ENCODE data around the gene CYP24A1.

The CYP24A1 gene

DNA sequence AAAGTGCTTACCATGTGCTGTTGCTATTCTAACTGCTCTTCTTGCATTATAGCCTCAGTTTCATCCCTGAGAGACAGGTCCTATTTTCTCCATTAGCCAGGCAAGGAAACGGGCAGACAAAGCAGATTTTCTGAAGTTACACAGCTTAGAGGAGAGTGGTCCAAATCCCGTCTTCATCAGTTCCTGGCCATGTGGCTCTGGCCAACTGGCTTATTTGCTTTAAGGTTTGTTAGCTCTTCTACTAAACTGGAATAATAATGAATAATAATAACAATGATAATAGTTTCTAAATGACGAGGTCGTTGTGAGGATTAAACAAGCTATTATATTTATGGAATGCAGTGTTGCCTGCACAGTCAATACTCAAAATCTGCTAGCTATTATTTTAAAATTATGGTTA, 67.6 kb downstream of the CYP24A1 start:
- Histone ChIP-seq H3K27ac (ENCODE audit: insufficient read depth, low read length, poor library complexity, severe bottlenecking) (no peak overlapping the region), H3K36me3 (ENCODE audit: control insufficient read depth, insufficient read depth, low read length) (no peaks in the 10 kb centered on the region), H3K27me3 (replicated peaks; ENCODE audit: control insufficient read depth, insufficient read depth, low read length, poor library complexity, severe bottlenecking) (no peaks in the 10 kb centered on the region), H3K4me1 (ENCODE audit: control insufficient read depth, insufficient read depth, low read length, poor library complexity, severe bottlenecking) (no peaks in the 10 kb centered on the region), H3K4me3 (ENCODE audit: insufficient read depth, low read depth, low read length, poor library complexity, severe bottlenecking) (no peak overlapping the region), H3K9me3 (ENCODE audit: control insufficient read depth, low read length) (no peaks in the 10 kb centered on the region)
- DNase-seq = no peak

DNA sequence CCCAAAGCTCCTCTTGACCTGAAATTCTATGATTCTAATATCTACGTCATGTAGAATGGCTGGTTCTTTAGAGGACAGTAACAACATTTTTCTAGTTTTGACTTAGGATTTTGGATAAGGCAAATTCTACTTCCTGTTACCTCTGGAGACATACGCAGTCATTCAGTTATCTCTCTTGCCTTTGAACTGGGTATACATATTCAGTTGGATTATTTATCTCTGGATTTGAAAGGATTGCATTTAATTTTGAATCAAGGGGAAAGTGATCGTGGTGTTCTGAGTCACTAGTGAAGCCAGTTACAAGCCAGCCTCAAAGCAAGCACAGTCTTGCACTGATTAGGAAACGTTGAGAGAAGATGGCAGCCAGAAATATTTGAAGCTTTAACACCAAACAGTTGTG, 68.1 kb downstream of the CYP24A1 start:
- no peak for DNase-seq
- Histone ChIP-seq H3K27ac (ENCODE audit: insufficient read depth, low read length, poor library complexity, severe bottlenecking) (no peak overlapping the region), H3K36me3 (ENCODE audit: control insufficient read depth, insufficient read depth, low read length) (no peaks in the 10 kb centered on the region), H3K27me3 (replicated peaks; ENCODE audit: control insufficient read depth, insufficient read depth, low read length, poor library complexity, severe bottlenecking) (no peaks in the 10 kb centered on the region), H3K4me3 (ENCODE audit: insufficient read depth, low read depth, low read length, poor library complexity, severe bottlenecking) (no peak overlapping the region), H3K4me1 (ENCODE audit: control insufficient read depth, insufficient read depth, low read length, poor library complexity, severe bottlenecking) (no peaks in the 10 kb centered on the region), H3K9me3 (ENCODE audit: control insufficient read depth, low read length) (no peaks in the 10 kb centered on the region)

DNA sequence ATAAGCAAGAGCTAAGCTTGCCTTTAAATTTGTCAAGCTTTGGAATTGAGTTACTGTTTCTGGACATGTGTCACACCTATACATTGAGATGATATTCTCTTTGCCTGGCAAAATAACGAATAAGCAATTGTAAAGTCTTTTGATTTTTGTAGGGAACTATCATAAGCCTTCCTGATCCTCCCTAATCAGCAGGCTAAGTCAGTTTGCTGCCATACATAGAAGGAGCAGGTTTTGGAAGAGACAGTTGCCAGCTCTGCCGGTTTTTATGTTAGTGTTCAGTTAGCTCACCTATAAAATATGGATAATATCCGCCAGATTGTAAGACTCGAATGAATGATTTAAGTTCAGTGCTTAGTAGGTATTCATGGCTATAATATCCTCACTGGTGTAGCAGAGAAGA, 69.0 kb downstream of the CYP24A1 start:
- H3K27me3 ChIP-seq (replicated peaks; ENCODE audit: control insufficient read depth, insufficient read depth, low read length, poor library complexity, severe bottlenecking) = no peaks in the 10 kb centered on the region
- no peak overlapping the region for H3K4me3 ChIP-seq (ENCODE audit: insufficient read depth, low read depth, low read length, poor library complexity, severe bottlenecking)
- H3K4me1 ChIP-seq (ENCODE audit: control insufficient read depth, insufficient read depth, low read length, poor library complexity, severe bottlenecking) = no peaks in the 10 kb centered on the region
- no peaks in the 10 kb centered on the region for H3K36me3 ChIP-seq (ENCODE audit: control insufficient read depth, insufficient read depth, low read length)
- H3K27ac ChIP-seq (ENCODE audit: insufficient read depth, low read length, poor library complexity, severe bottlenecking) = no peak overlapping the region
- H3K9me3 ChIP-seq (ENCODE audit: control insufficient read depth, low read length) = no peaks in the 10 kb centered on the region
- no peak for DNase-seq

DNA sequence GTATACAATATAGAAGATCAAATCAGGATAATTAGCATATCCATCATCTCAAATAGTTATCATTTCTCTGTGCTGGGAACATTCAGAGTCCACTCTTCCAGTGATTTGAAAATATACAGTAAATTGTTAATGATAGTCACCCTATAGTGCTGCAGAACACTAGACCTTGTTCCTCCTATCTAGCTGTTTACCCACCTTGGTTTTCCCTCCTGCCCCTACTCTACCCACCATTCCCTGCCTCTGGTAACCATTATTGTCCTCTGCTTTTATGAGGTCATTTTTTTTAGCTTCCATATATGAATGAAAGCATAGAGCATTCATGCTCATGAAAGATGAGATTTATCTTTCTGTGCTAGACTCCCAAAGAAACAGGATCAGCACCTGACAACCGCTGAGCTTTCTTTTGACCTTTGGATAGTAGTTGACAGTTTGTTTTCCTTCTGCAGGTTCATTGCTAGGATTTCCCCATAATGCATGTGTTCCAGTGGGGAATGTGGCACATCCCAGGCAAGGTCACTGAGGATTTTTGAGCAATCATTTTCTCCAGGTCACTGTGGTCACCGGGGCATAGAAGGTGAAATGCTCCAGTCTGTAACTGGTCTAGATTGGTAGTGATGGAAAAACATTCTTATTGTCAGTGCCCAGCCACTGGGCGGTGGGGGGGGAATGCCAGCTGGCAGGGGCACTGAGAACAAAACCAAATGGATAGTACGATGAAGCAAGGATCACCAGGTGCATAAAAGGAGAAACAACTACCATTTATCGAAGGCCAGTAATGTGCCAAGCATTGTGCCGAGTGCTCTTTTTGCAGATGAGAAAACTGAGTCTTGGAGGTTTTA, 69.8 kb downstream of the CYP24A1 start:
- H3K4me3 ChIP-seq (ENCODE audit: insufficient read depth, low read depth, low read length, poor library complexity, severe bottlenecking) = no peak overlapping the region
- H3K4me1 ChIP-seq (ENCODE audit: control insufficient read depth, insufficient read depth, low read length, poor library complexity, severe bottlenecking) = no peaks in the 10 kb centered on the region
- H3K36me3 ChIP-seq (ENCODE audit: control insufficient read depth, insufficient read depth, low read length) = no peaks in the 10 kb centered on the region
- H3K9me3 ChIP-seq (ENCODE audit: control insufficient read depth, low read length) = no peaks in the 10 kb centered on the region
- no peaks in the 10 kb centered on the region for H3K27me3 ChIP-seq (replicated peaks; ENCODE audit: control insufficient read depth, insufficient read depth, low read length, poor library complexity, severe bottlenecking)
- no peak overlapping the region for H3K27ac ChIP-seq (ENCODE audit: insufficient read depth, low read length, poor library complexity, severe bottlenecking)
- DNase-seq = no peak
